A549 treated with RU486 at 1 μM for 4 hours (cell line): ENCODE data around the gene TOMM34. TPM values are rescaled to one million over a fixed set of nuclear protein-coding genes. Genes with fewer than 3 reads are reported as not detected.

Experiments
- total RNA-seq: library from RNA; stranded (reverse); fragments of 200-300 nt; extraction: Qiagen RNA extraction; gene quantifications from 5 replicates; pipeline ENCODE4 v1.2.3, GENCODE V29; 2022; ENCODE audit warnings: low read depth

The TOMM34 gene
- total RNA-seq, result 40.7 to 48.2 TPM (median 41.1 TPM) in 5 replicates

GRCh38 chr20:44960103-44960852 lies at the start of gene TOMM34:
TSS of gene TOMM34 (minus strand) at chr20:44960397. CDS start at chr20:44960333, 64 bp downstream.

GRCh38 chr20:44966030-44966961 lies 6.1 kb upstream of the TOMM34 start, which contains the start of gene STK4:
TSS of gene STK4 (plus strand) at chr20:44966512. CDS start at chr20:44966569, 57 bp downstream.

GRCh38 chr20:44909872-44910689 lies 50.1 kb downstream of the TOMM34 start, which contains the start of gene PABPC1L:
TSS of gene PABPC1L (plus strand) at chr20:44910060. CDS start at chr20:44910144, 84 bp downstream.

Other genes starting within 250 kb of the TOMM34 start
- 22.0 to 38.0 TPM (median 23.7 TPM) in 5 replicates for gene CCN5, start 245.0 kb downstream of the TOMM34 start, total RNA-seq
- gene KCNK15, start 214.5 kb downstream of the TOMM34 start, total RNA-seq, result 0.42 to 0.96 TPM (median 0.80 TPM) in 5 replicates
- 1.0 to 1.4 TPM (median 1.2 TPM) in 5 replicates for gene RIMS4, start 149.9 kb downstream of the TOMM34 start, total RNA-seq
- 195 to 207 TPM (median 204 TPM) in 5 replicates for gene YWHAB, start 74.7 kb downstream of the TOMM34 start, total RNA-seq
- 10.9 to 17.6 TPM (median 15.8 TPM) in 5 replicates for gene PABPC1L, start 50.3 kb downstream of the TOMM34 start, total RNA-seq
- gene STK4, start 6.1 kb upstream of the TOMM34 start, total RNA-seq, result 10.0 to 14.9 TPM (median 14.1 TPM) in 5 replicates
- not detected in 5 replicates for gene KCNS1, start 140.7 kb upstream of the TOMM34 start, total RNA-seq
- not detected in 5 replicates for gene WFDC5, start 154.8 kb upstream of the TOMM34 start, total RNA-seq
- gene WFDC12, start 164.1 kb upstream of the TOMM34 start, total RNA-seq, result not detected in 5 replicates
- gene PI3, start 214.5 kb upstream of the TOMM34 start, total RNA-seq, result 2.2 to 3.6 TPM (median 3.5 TPM) in 5 replicates
- not detected in 5 replicates for gene SEMG1, start 246.6 kb upstream of the TOMM34 start, total RNA-seq